HCT116 (cell line): ENCODE results near the gene CCHCR1.
"Not testable (repeated sequence)": the region's sequence is repeated elsewhere in the genome, so short reads cannot be mapped to it uniquely, and the experiment has no call there.

Experiments used
- ATF3 ChIP-seq: IDR thresholded peaks from 2 replicates; pipeline ENCODE4 v1.6.1; 2012
- CEBPB ChIP-seq: IDR thresholded peaks from 2 replicates; pipeline ENCODE4 v1.6.1; 2012; ENCODE audit warnings: low read depth
- EZH2 ChIP-seq: fragments of 200-600 bp; sonication (generic); IDR thresholded peaks from 2 replicates; pipeline ENCODE4 v1.6.1; 2017; ENCODE audit warnings: antibody characterized with exemption, mixed run types
- EZH2phosphoT487 ChIP-seq: fragments of 200-600 bp; IDR thresholded peaks from 2 replicates; pipeline ENCODE4 v1.6.1; 2018; ENCODE audit warnings: antibody characterized with exemption, borderline replicate concordance
- FOSL1 ChIP-seq: IDR thresholded peaks from 2 replicates; pipeline ENCODE4 v1.6.1; 2012; ENCODE audit warnings: low read depth
- JUND ChIP-seq: IDR thresholded peaks from 2 replicates; pipeline ENCODE4 v1.6.1; 2012
- POLR2A ChIP-seq: IDR thresholded peaks from 2 replicates; pipeline ENCODE4 v1.7.0; 2011; ENCODE audit warnings: borderline replicate concordance; ENCODE audit not compliant: insufficient read depth, insufficient read length; ENCODE audit errors: extremely low read depth
- POLR2AphosphoS5 ChIP-seq: IDR thresholded peaks from 2 replicates; pipeline ENCODE4 v1.6.1; 2011; ENCODE audit warnings: mild to moderate bottlenecking, low read depth, low read length, moderate library complexity
- SIN3A ChIP-seq: IDR thresholded peaks from 2 replicates; pipeline ENCODE4 v1.6.1; 2012; ENCODE audit warnings: low read depth
- SP1 ChIP-seq: IDR thresholded peaks from 2 replicates; pipeline ENCODE4 v1.6.1; 2012; ENCODE audit warnings: low read depth
- SRF ChIP-seq: IDR thresholded peaks from 2 replicates; pipeline ENCODE4 v1.6.1; 2012; ENCODE audit warnings: low read depth
- YY1 ChIP-seq: IDR thresholded peaks from 2 replicates; pipeline ENCODE4 v1.6.1; 2011; ENCODE audit warnings: low read length, low read depth, moderate library complexity, mild to moderate bottlenecking; ENCODE audit not compliant: insufficient replicate concordance; ENCODE audit errors: extremely low read depth
- ZNF274 ChIP-seq: fragments of 200-500 bp; sonication (Bioruptor generic); IDR thresholded peaks from 2 replicates; pipeline ENCODE4 v1.6.1; 2014; ENCODE audit warnings: mild to moderate bottlenecking, low read depth, low read length, inconsistent platforms
- TF ChIP-seq, protein P1 (sequence below), 3 experiments: fragments of 200-600 bp in 1 of 3; sonication (generic) in 1 of 3; IDR thresholded peaks in 2 of 3; conservative IDR thresholded peaks in 1 of 3; 2 replicates each; pipeline ENCODE4 v1.5.1; 2012 to 2017; ENCODE audit warnings: low read depth in 2 of 3, low read length in 2 of 3, antibody characterized with exemption in 1 of 3, borderline replicate concordance in 1 of 3, control low read depth in 1 of 3, mild to moderate bottlenecking in 1 of 3, mixed read lengths in 1 of 3, mixed run types in 1 of 3, moderate library complexity in 1 of 3; ENCODE audit not compliant: insufficient read depth in 1 of 3

GRCh38 chr6:31199105-31199452, 41.5 kb upstream of the CCHCR1 start:
- TF ChIP-seq POLR2AphosphoS5, SRF, POLR2A, ZNF274, FOSL1, EZH2phosphoT487, EZH2, SIN3A, ATF3, YY1, SP1, JUND, CEBPB: not testable (repeated sequence)
- TF ChIP-seq, protein P1, sequence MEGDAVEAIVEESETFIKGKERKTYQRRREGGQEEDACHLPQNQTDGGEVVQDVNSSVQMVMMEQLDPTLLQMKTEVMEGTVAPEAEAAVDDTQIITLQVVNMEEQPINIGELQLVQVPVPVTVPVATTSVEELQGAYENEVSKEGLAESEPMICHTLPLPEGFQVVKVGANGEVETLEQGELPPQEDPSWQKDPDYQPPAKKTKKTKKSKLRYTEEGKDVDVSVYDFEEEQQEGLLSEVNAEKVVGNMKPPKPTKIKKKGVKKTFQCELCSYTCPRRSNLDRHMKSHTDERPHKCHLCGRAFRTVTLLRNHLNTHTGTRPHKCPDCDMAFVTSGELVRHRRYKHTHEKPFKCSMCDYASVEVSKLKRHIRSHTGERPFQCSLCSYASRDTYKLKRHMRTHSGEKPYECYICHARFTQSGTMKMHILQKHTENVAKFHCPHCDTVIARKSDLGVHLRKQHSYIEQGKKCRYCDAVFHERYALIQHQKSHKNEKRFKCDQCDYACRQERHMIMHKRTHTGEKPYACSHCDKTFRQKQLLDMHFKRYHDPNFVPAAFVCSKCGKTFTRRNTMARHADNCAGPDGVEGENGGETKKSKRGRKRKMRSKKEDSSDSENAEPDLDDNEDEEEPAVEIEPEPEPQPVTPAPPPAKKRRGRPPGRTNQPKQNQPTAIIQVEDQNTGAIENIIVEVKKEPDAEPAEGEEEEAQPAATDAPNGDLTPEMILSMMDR (IDR thresholded peaks at IDR 0.05 in 2 of 3, conservative IDR thresholded peaks at IDR 0.05 in 1 of 3; ENCODE audit: borderline replicate concordance in 1 of 3, insufficient read depth in 1 of 3, low read depth in 2 of 3, low read length in 2 of 3) = not testable (repeated sequence)
